ENCODE results near the gene LIMS1. TPM values are rescaled to one million over a fixed set of nuclear protein-coding genes. Genes with fewer than 3 reads are reported as not detected.

LIMS1 gene
- total RNA-seq, 1 experiment from 2014 or later: 70.9 TPM

GRCh38 chr2:108565778-108566375 is 31.6 kb downstream of the LIMS1 start:
- H3K9me3 Mint-ChIP-seq (ENCODE audit: unreplicated experiment): no peaks in the 10 kb centered on the region
- H3K4me1 Mint-ChIP-seq (ENCODE audit: insufficient read depth, unreplicated experiment): peaks cover 8% of the 10 kb centered on the region
- ChIA-PET CTCF (interaction anchor here (0.6 to 2.3 kb wide), 4 partner anchors 18 to 350 kb away, joined by 3 to 13 read pairs (median 4); no protein-coding TSS in a partner anchor), POLR2A (interaction anchor here (0.7 to 2.2 kb wide), 3 partner anchors 15 to 32 kb away, joined by 3 to 6 read pairs (median 3); partner anchors contain the start of gene LIMS1)
- H3K27ac Mint-ChIP-seq (ENCODE audit: low read depth, unreplicated experiment): no peak overlapping the region
- DNase-seq (ENCODE audit: unreplicated experiment): no peak
- H3K27me3 Mint-ChIP-seq (ENCODE audit: insufficient read depth, unreplicated experiment): no peaks in the 10 kb centered on the region
- TF ChIP-seq CTCF (IDR thresholded peaks at IDR 0.05; ENCODE audit: unreplicated experiment): no peak
- intact Hi-C loops (cut with micrococcal nuclease): no loop called here
- H3K36me3 Mint-ChIP-seq (ENCODE audit: insufficient read depth, unreplicated experiment): peaks cover 4% of the 10 kb centered on the region
- no TSS peak for BruUV-seq (replicated peaks)
- H3K4me3 Mint-ChIP-seq (ENCODE audit: unreplicated experiment): no peak overlapping the region

GRCh38 chr2:108570416-108570815 is 36.1 kb downstream of the LIMS1 start:
- DNase-seq (ENCODE audit: unreplicated experiment): peak; percentile 67
- no TSS peak for BruUV-seq (replicated peaks)
- CTCF ChIA-PET: interaction anchor here (0.5 to 6.1 kb wide), 9 partner anchors 8 to 176 kb away, joined by 3 to 29 read pairs (median 3); partner anchors contain the start of gene LIMS1
- POLR2A ChIA-PET: interaction anchor here (0.6 to 9.8 kb wide), 6 partner anchors 14 to 121 kb away, joined by 3 to 263 read pairs (median 3); partner anchors contain the start of genes GCC2 and LIMS1
- no peaks in the 10 kb centered on the region for H3K9me3 Mint-ChIP-seq (ENCODE audit: unreplicated experiment)
- no peaks in the 10 kb centered on the region for H3K27me3 Mint-ChIP-seq (ENCODE audit: insufficient read depth, unreplicated experiment)
- no peak for TF ChIP-seq CTCF (IDR thresholded peaks at IDR 0.05; ENCODE audit: unreplicated experiment)
- intact Hi-C loops (cut with micrococcal nuclease): no loop called here
- H3K27ac Mint-ChIP-seq (ENCODE audit: low read depth, unreplicated experiment): peak overlapping the region; percentile 23
- peaks cover 49% of the 10 kb centered on the region for H3K4me1 Mint-ChIP-seq (ENCODE audit: insufficient read depth, unreplicated experiment)
- H3K36me3 Mint-ChIP-seq (ENCODE audit: insufficient read depth, unreplicated experiment): no peaks in the 10 kb centered on the region
- no peak overlapping the region for H3K4me3 Mint-ChIP-seq (ENCODE audit: unreplicated experiment)

GRCh38 chr2:108571286-108571685 is 37.0 kb downstream of the LIMS1 start:
- POLR2A ChIA-PET: interaction anchor here (0.6 to 9.8 kb wide), 12 partner anchors 9 to 525 kb away, joined by 3 to 263 read pairs (median 3); partner anchors contain the start of genes GCC2 and LIMS1
- Mint-ChIP-seq H3K27ac (ENCODE audit: low read depth, unreplicated experiment) (peak overlapping the region; percentile 23), H3K27me3 (ENCODE audit: insufficient read depth, unreplicated experiment) (no peaks in the 10 kb centered on the region), H3K36me3 (ENCODE audit: insufficient read depth, unreplicated experiment) (no peaks in the 10 kb centered on the region), H3K4me1 (ENCODE audit: insufficient read depth, unreplicated experiment) (peaks cover 55% of the 10 kb centered on the region), H3K4me3 (ENCODE audit: unreplicated experiment) (no peak overlapping the region), H3K9me3 (ENCODE audit: unreplicated experiment) (no peaks in the 10 kb centered on the region)
- TF ChIP-seq CTCF (IDR thresholded peaks at IDR 0.05; ENCODE audit: unreplicated experiment): no peak
- no TSS peak for BruUV-seq (replicated peaks)
- CTCF ChIA-PET: interaction anchor here (0.5 to 6.2 kb wide), 10 partner anchors 9 to 181 kb away, joined by 3 to 58 read pairs (median 5); partner anchors contain the start of gene LIMS1
- intact Hi-C loops (cut with micrococcal nuclease): no loop called here
- peak; percentile 52 for DNase-seq (ENCODE audit: unreplicated experiment)

- Mint-ChIP-seq H3K4me3 (ENCODE audit: unreplicated experiment) (peak overlapping the region; percentile 26), H3K4me1 (ENCODE audit: insufficient read depth, unreplicated experiment) (peaks cover 59% of the 10 kb centered on the region), H3K27ac (ENCODE audit: low read depth, unreplicated experiment) (peak overlapping the region; percentile 23), H3K9me3 (ENCODE audit: unreplicated experiment) (no peaks in the 10 kb centered on the region), H3K36me3 (ENCODE audit: insufficient read depth, unreplicated experiment) (no peaks in the 10 kb centered on the region), H3K27me3 (ENCODE audit: insufficient read depth, unreplicated experiment) (no peaks in the 10 kb centered on the region)
- POLR2A ChIA-PET: interaction anchor here (0.7 to 9.8 kb wide), 8 partner anchors 11 to 124 kb away, joined by 3 to 263 read pairs (median 10); partner anchors contain the start of genes GCC2 and LIMS1
- intact Hi-C loops (cut with micrococcal nuclease): loop anchor here (1.0 kb wide), 1 partner anchor 39 kb away; the partner anchor contains the start of gene LIMS1
- peak; percentile 67 for DNase-seq (ENCODE audit: unreplicated experiment)
- no peak for TF ChIP-seq CTCF (IDR thresholded peaks at IDR 0.05; ENCODE audit: unreplicated experiment)
- no TSS peak for BruUV-seq (replicated peaks)
- CTCF ChIA-PET: interaction anchor here (6.1 to 6.2 kb wide), 2 partner anchors 13 to 39 kb away, joined by 29 to 58 read pairs; partner anchors contain the start of gene LIMS1
Measured at GRCh38 chr2:108573061-108573460, 38.8 kb downstream of the LIMS1 start.

Data from MCF 10A (cell line).